K562 (cell line): ENCODE data around the gene USH1G. TPM values are rescaled to one million over a fixed set of nuclear protein-coding genes. Genes with fewer than 3 reads are reported as not detected.

Experiments
- AFF1 ChIP-seq, 2 experiments: fragments of 450-650 bp; IDR thresholded peaks; 2 replicates each; pipeline ENCODE4 v1.6.1; 2018; ENCODE audit warnings: mild to moderate bottlenecking in 2 of 2, low read depth in 1 of 2; ENCODE audit not compliant: partially characterized antibody in 2 of 2
- ATF7 ChIP-seq: fragments of 450-650 bp; IDR thresholded peaks from 2 replicates; pipeline ENCODE4 v1.7.1; 2014; ENCODE audit warnings: mild to moderate bottlenecking, moderate library complexity
- CUX1 ChIP-seq: fragments of 200-800 bp; sonication (Bioruptor generic); IDR thresholded peaks from 2 replicates; pipeline ENCODE4 v1.6.1; 2016; ENCODE audit warnings: missing genetic modification characterization, missing compliant biosample characterization
- DNMT1 ChIP-seq: fragments of 450-650 bp; IDR thresholded peaks from 2 replicates; pipeline ENCODE4 v1.6.1; 2016; ENCODE audit warnings: antibody characterized with exemption, mild to moderate bottlenecking
- EHMT2 ChIP-seq: fragments of 450-650 bp; IDR thresholded peaks from 2 replicates; pipeline ENCODE4 v1.6.1; 2018; ENCODE audit warnings: antibody characterized with exemption
- FOXJ2 ChIP-seq: fragments of 200-800 bp; sonication (Bioruptor generic); IDR thresholded peaks from 2 replicates; pipeline ENCODE4 v1.6.1; 2016; ENCODE audit warnings: missing genetic modification characterization, missing compliant biosample characterization
- GTF2A2 ChIP-seq: IDR thresholded peaks from 2 replicates; pipeline ENCODE4 v1.6.1; 2016; ENCODE audit warnings: mild to moderate bottlenecking, missing genetic modification characterization, missing compliant biosample characterization
- NUFIP1 ChIP-seq: fragments of 450-650 bp; IDR thresholded peaks from 2 replicates; pipeline ENCODE4 v1.6.1; 2018; ENCODE audit not compliant: partially characterized antibody
- SUPT5H ChIP-seq: fragments of 450-650 bp; IDR thresholded peaks from 2 replicates; pipeline ENCODE4 v1.6.1; 2016
- TCF3 ChIP-seq: sonication (generic); formaldehyde crosslinking; IDR thresholded peaks from 2 replicates; pipeline ENCODE4 v1.4.0; 2020; ENCODE audit warnings: mild to moderate bottlenecking, missing genetic modification reagents
- ZBTB43 ChIP-seq: sonication (generic); formaldehyde crosslinking; IDR thresholded peaks from 2 replicates; pipeline ENCODE4 v1.8.0; 2023; ENCODE audit warnings: mild to moderate bottlenecking, missing genetic modification reagents
- ZBTB5 ChIP-seq: fragments of 450-650 bp; IDR thresholded peaks from 2 replicates; pipeline ENCODE4 v1.6.1; 2017; ENCODE audit warnings: antibody characterized with exemption
- ZEB2 ChIP-seq: fragments of 450-650 bp; IDR thresholded peaks from 2 replicates; pipeline ENCODE4 v1.6.1; 2016
- ZNF263 ChIP-seq: sonication (generic); formaldehyde crosslinking; IDR thresholded peaks from 2 replicates; pipeline ENCODE4 v1.8.0; 2022; ENCODE audit warnings: mild to moderate bottlenecking, missing genetic modification reagents, borderline replicate concordance
- ZNF311 ChIP-seq: fragments of 250-450 bp; sonication (Bioruptor Pico); IDR thresholded peaks from 2 replicates; pipeline ENCODE4 v1.4.0; 2020; ENCODE audit warnings: mild to moderate bottlenecking, moderate library complexity
- ZNF778 ChIP-seq: fragments of 450-650 bp; formaldehyde crosslinking; IDR thresholded peaks from 2 replicates; pipeline ENCODE4 v1.4.0; 2020; ENCODE audit warnings: mild to moderate bottlenecking, moderate library complexity
- ZNF780A ChIP-seq: fragments of 250-450 bp; sonication (Bioruptor Pico); IDR thresholded peaks from 2 replicates; pipeline ENCODE4 v1.5.0; 2021; ENCODE audit warnings: mild to moderate bottlenecking
- polyA plus RNA-seq, 8 experiments: library from polyadenylated mRNA; depleted of rRNA in 4 of 8; stranded (reverse) in 5 of 8; unstranded in 3 of 8; fragments of >200 nt; fragmentation: Nextera tagmentation in 2 of 8; fragmentation: Illumina TruSeq in 1 of 8; extraction: Ambion mirVana in 2 of 8; extraction: Trizol in 1 of 8; gene quantifications; 2 replicates each; pipeline versions ENCODE4 v1.2.1 to v1.2.3, GENCODE V29; 2011 to 2014; ENCODE audit warnings: inconsistent platforms in 1 of 8, missing spikeins in 1 of 8
- total RNA-seq, 7 experiments: library from RNA; depleted of rRNA in 6 of 7; stranded (reverse); fragments of >200 nt in 6 of 7; fragmentation: Illumina TruSeq in 2 of 7; extraction: Trizol in 2 of 7; gene quantifications; 2 replicates each; pipeline versions ENCODE4 v1.2.1 to v1.2.3, GENCODE V29; 2011 to 2021; ENCODE audit warnings: low replicate concordance in 1 of 7

USH1G gene
- total and polyA plus RNA-seq, 9 of the 15 experiments (the other 6 are each of a cell fraction or from before 2014, with no cell fraction given): 0.22 to 1.00 (median 0.64) TPM; not detected in 2

GRCh38 chr17:74868251-74868907 lies 54.7 kb downstream of the USH1G start (continued):
- TF ChIP-seq ZNF263 (CRISPR knock-in tag) (no peak; the same call in 1 of the 2 replicates), SUPT5H (peak; percentile 46), GTF2A2 (tag) (no peak), ATF7 (peak; percentile 98), NUFIP1 (no peak), ZNF778 (CRISPR knock-in tag) (no peak), ZNF780A (CRISPR knock-in tag) (no peak), ZNF311 (CRISPR knock-in tag) (no peak; the same call in 1 of the 2 replicates), ZBTB43 (CRISPR knock-in tag) (no peak), FOXJ2 (tag) (0 out of 2 replicates have a peak, but pooled peaks have one; percentile 28), EHMT2 (peak; percentile 72; the same call in 1 of the 2 replicates), DNMT1 (no peak), AFF1 (IDR thresholded peaks at IDR 0.05; ENCODE audit: low read depth in 1 of 2, partially characterized antibody in 2 of 2) (no peak), ZEB2 (peak; percentile 95), TCF3 (CRISPR knock-in tag) (peak; percentile 63), ZBTB5 (peak; percentile 50; the same call in 1 of the 2 replicates), CUX1 (CRISPR knock-in tag) (no peak)
